Keratinocyte (primary cell): ENCODE measurements around the gene RPL32.

Experiments used
- EZH2 ChIP-seq: IDR thresholded peaks from one replicate; pipeline ENCODE4 v1.6.1; 2012; ENCODE audit warnings: inconsistent platforms, mild to moderate bottlenecking, low read length, moderate library complexity
- TF ChIP-seq, protein P1 (sequence below), 3 experiments: IDR thresholded peaks in 1 of 3; conservative IDR thresholded peaks in 1 of 3; optimal IDR thresholded peaks in 1 of 3; 2 replicates in 2 of 3; 3 replicates in 1 of 3; pipeline versions ENCODE3 to v1.5.1; 2011; ENCODE audit warnings: low read length in 3 of 3, mild to moderate bottlenecking in 3 of 3, moderate library complexity in 2 of 3, control low read depth in 1 of 3, inconsistent platforms in 1 of 3; ENCODE audit not compliant: insufficient read depth in 2 of 3; ENCODE audit errors: extremely low read depth in 1 of 3

GRCh38 chr3:12799525-12800440 is 41.6 kb downstream of the RPL32 start:
- TF ChIP-seq, protein P1, sequence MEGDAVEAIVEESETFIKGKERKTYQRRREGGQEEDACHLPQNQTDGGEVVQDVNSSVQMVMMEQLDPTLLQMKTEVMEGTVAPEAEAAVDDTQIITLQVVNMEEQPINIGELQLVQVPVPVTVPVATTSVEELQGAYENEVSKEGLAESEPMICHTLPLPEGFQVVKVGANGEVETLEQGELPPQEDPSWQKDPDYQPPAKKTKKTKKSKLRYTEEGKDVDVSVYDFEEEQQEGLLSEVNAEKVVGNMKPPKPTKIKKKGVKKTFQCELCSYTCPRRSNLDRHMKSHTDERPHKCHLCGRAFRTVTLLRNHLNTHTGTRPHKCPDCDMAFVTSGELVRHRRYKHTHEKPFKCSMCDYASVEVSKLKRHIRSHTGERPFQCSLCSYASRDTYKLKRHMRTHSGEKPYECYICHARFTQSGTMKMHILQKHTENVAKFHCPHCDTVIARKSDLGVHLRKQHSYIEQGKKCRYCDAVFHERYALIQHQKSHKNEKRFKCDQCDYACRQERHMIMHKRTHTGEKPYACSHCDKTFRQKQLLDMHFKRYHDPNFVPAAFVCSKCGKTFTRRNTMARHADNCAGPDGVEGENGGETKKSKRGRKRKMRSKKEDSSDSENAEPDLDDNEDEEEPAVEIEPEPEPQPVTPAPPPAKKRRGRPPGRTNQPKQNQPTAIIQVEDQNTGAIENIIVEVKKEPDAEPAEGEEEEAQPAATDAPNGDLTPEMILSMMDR (optimal IDR thresholded peaks at IDR 0.05 in 1 of 3, IDR thresholded peaks at IDR 0.05 in 1 of 3, conservative IDR thresholded peaks at IDR 0.05 in 1 of 3; ENCODE audit: extremely low read depth in 1 of 3, insufficient read depth in 2 of 3, low read length in 3 of 3), result no peak
- no peak for TF ChIP-seq EZH2
